Activated CD4-positive, alpha-beta T cell treated with anti-CD3 and anti-CD28 coated beads, Interleukin-2, amount 50 U/mL, for 24 hours (primary cell): Measurements from ENCODE around the gene DUOXA2.

Source experiments
- DNase-seq, 2 donors: peaks; one replicate each; pipeline ENCODE4 v3.0.0-alpha.2; 2020; ENCODE audit warnings: low read depth in 1 of 2, low spot score in 1 of 2

The DUOXA2 gene

DNA sequence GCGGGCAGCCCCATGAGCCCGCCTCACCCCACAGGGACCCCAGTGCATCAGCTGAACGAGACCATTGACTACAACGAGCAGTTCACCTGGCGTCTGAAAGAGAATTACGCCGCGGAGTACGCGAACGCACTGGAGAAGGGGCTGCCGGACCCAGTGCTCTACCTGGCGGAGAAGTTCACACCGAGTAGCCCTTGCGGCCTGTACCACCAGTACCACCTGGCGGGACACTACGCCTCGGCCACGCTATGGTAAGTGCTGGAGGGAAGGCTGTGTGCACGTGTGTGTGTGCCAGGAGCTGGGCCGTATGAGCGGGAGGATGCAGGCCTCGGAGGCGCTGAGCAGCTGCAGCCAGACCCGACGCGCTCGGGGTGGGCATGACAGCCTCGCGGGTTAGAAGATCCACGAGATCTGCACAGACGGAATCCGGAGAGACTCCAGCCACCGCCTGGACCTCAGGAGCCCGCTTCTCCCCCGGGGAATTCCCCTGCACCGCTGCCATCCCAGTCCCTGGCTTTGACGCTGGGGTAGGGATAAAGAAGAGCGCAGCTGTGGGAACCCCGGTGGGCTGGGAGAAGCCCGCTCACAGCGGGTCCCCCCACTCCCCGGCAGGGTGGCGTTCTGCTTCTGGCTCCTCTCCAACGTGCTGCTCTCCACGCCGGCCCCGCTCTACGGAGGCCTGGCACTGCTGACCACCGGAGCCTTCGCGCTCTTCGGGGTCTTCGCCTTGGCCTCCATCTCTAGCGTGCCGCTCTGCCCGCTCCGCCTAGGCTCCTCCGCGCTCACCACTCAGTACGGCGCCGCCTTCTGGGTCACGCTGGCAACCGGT is 2.6 kb downstream of the DUOXA2 start:
- DNase-seq = no peak

DNA sequence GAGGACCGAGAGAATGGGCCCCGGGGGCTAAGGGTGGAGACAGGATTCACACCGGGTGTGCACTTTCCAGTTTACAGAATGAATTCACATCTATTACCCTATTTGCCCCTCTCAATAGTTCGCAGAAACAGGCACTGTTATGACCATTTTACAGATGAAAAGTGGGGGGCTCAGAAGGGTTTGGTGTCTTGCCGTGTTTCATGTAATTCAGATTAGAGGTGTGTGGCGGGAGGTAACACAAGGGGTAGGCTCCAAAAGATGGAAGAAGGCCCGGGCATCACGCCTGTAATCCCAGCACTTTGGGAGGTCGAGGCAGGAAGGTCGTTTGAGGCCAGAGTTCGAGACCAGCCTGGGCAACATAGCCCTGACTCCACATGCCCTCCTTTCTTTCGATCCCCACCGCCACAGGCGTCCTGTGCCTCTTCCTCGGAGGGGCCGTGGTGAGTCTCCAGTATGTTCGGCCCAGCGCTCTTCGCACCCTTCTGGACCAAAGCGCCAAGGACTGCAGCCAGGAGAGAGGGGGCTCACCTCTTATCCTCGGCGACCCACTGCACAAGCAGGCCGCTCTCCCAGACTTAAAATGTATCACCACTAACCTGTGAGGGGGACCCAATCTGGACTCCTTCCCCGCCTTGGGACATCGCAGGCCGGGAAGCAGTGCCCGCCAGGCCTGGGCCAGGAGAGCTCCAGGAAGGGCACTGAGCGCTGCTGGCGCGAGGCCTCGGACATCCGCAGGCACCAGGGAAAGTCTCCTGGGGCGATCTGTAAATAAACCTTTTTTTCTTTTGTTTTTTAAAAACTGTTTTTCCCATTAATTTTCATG is 3.4 kb downstream of the DUOXA2 start:
- no peak for DNase-seq

GRCh38 chr15:45118131-45118588 is 4.0 kb downstream of the DUOXA2 start:
- peak; percentile 65 to 78 for DNase-seq

DNA sequence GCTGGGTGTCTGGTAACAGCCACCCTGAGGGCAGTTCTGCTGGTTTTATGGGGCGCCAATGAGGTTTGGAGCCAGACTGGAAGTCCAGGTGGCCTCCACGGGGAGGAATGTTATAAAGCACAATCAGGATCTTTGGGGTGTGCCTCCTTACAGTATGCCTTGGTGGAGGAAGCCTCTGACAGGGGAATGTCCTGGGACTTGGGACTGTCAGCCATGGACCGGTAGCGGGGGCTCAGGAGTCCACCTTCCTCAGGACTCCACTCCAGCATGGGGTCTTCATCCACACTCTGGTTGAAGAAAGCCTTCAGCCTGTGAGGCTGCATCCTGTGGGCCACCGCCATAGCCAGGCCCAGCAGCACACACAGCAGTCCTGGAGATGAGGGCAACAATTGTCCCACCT is 4.9 kb downstream of the DUOXA2 start:
- DNase-seq = no peak

- no peak for DNase-seq
Observed at GRCh38 chr15:45120081-45120972, 6.2 kb downstream of the DUOXA2 start.

DNA sequence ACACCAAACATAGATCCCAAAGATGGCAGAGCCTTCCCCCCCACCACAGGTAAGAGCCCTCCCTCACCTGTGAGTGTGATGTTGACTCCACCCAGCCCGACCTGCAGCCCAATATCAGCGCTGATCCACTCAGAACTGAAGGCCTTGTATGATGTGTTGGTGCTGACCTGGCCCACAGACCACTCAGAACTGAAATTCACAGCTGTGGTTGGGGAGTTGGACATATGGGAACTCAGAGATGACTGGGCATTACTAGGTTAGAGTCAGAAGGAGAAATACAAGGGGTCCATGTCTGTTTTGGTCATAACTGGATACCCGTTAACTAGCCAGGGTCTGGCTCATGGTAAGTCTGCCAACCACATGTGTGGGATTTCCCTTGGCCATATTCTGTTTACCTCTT is 6.9 kb downstream of the DUOXA2 start:
- no peak for DNase-seq

DNA sequence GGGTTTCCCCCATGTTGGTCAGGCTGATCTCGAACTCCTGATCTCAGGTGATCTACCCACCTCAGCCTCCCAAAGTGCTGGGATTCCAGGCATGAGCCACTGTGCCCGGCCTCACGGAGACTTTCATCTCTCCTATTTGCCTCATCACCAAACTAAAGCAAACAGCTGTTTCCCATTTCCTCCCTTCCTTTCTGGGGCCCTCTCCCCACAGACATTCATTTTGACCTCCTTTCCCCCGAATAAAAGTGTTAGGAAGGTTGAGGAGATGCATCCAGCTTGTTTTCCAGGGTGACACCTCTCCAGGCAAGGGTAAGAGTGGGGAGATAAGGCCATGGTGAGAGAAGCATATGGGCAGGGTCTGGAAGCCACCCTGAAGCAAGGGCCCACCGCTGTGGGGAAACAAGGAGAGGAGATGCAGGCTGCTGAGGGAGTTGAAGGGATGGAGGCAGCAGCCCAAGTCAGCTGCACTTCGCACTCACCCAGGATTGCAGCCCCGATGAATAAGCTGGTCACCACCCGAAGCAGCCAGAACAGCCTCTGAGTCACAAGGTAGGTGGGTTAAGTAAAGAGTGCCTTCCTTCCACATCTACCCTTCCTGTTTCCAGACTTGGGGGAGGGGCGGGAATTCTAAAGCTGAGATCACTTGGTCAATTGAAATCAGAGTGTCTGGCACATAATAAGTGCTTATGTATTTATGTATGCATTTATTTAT is 7.7 kb downstream of the DUOXA2 start:
- no peak for DNase-seq

GRCh38 chr15:45122719-45123118 is 8.6 kb downstream of the DUOXA2 start:
- no peak for DNase-seq

DNA sequence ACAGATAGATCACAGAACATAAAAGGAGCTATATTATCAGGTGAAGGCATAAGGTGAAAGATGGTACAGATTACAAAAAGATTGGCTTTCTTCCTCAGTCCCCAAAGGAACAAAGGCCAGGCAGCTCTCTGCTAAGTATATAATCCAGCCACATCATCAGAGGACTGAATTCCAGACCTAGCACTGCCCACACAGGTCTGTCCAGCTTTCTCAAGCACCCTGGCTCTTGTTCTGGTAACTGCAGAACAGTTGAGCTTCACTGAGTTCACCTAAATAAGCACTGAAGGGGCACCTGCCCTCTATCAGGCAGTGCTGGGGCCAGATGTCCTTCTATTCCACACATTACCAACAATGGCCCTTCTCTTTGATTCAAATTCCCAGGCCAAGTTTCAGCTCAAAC is 9.3 kb downstream of the DUOXA2 start:
- no peak for DNase-seq

- DNase-seq = peak in 1 of 2 donors; percentile 27
Observed at GRCh38 chr15:45126535-45127158, 12.5 kb downstream of the DUOXA2 start.

GRCh38 chr15:45128971-45129639 is 15.0 kb downstream of the DUOXA2 start:
- no peak for DNase-seq

DNA sequence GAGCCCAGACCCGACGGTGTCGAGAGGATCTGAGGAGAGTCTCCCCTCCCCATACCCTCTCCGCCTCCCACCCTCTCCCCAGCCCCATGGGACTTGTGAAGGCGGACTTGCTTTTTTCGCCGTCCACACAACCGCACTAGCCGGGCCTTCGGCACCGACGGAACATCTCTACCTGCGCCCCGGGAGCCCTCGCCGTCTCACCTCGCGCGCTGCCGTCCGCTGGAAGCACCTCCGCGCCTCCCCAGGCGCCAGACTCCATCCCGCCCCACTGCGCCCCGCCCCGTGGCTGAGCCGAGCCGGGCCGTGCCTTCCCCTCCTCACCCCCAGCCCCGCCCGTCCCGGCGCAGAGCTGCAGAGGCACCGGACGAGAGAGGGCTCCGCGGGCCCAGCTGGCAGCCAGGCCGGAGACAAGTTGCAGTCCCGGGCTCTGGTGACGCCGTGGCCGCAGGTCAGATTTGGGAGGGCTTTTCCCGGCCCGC is 15.6 kb downstream of the DUOXA2 start, which contains the start of the genes DUOX1 and DUOXA1:
Gene DUOX1, plus strand, starts transcription at position 344 of the 479 bp plus-strand sequence. CDS start 1,973 bp downstream, outside the sequence.
Gene DUOXA1, minus strand, starts transcription at position 229 of the 479 bp plus-strand sequence. CDS start 6,865 bp downstream, outside the sequence.
- DNase-seq = no peak

DNA sequence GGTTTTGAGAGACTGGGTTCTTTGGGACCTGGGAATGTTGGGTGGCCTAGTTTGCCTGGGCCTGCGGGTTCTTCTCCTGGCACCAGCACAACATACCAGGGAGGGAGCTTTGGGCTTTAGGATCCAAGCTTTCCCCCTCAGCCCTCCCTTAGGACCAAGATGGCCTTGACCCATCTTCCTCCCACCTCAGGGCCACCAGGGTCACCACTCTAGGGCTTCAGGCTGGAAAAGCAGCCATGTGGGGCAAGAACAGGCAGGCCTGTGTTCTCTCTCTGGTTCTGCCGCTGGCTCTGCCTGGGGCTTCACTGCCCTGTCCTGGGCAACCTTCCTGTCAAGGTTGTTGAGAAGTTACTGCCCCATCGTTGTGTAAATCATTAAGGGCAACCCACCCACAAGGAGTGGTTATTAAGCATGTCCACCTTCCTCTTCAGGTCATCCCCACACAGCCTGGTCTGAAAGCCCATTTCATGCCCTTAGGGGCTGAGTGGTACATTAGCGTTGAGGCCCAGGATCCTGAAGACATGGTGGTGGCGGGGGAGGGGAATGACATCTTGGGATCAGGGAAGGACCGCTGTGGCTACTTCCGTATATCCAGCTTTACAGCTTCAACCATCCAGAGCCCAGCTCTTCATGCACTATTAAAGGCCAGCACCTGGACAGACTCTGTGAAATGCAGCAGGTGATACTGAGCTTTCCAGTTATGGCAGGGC is 16.3 kb downstream of the DUOXA2 start:
- no peak for DNase-seq

- DNase-seq = no peak
Observed at GRCh38 chr15:45131510-45131909, 17.4 kb downstream of the DUOXA2 start.

DNA sequence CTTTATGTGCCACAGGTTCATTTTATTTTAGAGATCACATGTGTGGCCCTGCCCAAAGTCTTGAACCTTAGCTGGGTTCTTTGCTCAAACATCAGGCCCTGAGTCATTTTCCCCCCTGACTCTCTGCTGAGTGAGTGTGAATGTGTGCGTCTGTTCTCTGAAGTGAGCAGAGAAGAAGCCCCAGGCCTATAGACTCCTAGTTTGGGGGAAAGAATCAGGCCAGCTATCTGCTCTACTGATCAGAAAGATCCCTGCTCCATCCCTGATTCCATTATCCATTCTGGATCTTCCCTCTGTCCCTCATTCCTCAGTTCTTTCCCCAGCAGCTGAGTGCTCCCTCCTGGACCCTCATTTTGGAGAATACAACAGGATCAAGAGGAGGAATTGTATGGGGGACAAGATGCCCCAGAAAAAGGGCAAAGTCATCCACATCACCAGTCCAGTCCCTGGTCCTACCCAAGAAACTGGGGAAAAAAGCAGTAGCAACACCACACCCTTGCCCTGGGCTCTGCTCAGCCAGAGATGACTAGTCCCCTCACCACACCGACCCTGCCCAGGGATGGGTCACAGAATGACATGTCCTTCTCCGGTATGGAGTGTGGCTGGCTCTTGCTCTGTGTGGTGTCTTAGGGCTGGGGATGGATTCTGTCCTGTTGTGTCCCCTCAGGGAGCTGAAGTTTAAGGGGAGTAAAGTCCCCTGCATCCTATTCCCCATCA is 18.9 kb downstream of the DUOXA2 start:
- no peak for DNase-seq

DNA sequence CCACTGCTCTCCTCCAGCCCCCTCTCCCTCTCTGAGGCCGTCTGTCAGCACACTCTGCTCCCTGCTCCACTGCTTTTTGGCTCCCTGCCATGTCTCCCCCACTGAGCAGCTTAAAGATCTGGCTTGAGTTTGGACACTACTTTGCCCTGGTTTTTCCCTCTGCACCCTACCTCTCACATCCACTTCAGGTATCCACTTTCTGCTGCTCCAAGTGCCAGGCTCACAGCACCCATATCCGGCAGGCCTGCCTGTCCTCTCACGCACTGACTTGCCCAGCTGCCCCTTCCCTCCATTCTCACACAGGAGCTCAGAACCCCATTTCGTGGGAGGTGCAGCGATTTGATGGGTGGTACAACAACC is 19.4 kb downstream of the DUOXA2 start:
- DNase-seq = no peak

GRCh38 chr15:45134046-45134445 is 19.9 kb downstream of the DUOXA2 start:
- DNase-seq = no peak
